Neural progenitor cell (in vitro differentiated cells): ENCODE measurements around the gene PDE6D.

Source experiments
- CTCF ChIP-seq: fragments of 200-600 bp; sonication (generic); IDR thresholded peaks from 2 replicates; pipeline ENCODE4 v1.5.1; 2017; ENCODE audit warnings: antibody characterized with exemption, mild to moderate bottlenecking
- EZH2 ChIP-seq: fragments of 200-600 bp; sonication (generic); IDR thresholded peaks from 2 replicates; pipeline ENCODE4 v1.6.1; 2017; ENCODE audit warnings: antibody characterized with exemption, mild to moderate bottlenecking, moderate library complexity
- EZH2phosphoT487 ChIP-seq: fragments of 200-600 bp; sonication (generic); IDR thresholded peaks from 2 replicates; pipeline ENCODE4 v1.6.1; 2017; ENCODE audit warnings: antibody characterized with exemption

- no peak for TF ChIP-seq CTCF
- no peak for TF ChIP-seq EZH2
- TF ChIP-seq EZH2phosphoT487 = no peak
Observed at GRCh38 chr2:231717281-231718171, 63.6 kb downstream of the PDE6D start.
